ENCODE results near the gene SLC9A6.
A peak's percentile ranks its signal among the peaks of the same experiment; 100 is the strongest.

SLC9A6 gene

DNA sequence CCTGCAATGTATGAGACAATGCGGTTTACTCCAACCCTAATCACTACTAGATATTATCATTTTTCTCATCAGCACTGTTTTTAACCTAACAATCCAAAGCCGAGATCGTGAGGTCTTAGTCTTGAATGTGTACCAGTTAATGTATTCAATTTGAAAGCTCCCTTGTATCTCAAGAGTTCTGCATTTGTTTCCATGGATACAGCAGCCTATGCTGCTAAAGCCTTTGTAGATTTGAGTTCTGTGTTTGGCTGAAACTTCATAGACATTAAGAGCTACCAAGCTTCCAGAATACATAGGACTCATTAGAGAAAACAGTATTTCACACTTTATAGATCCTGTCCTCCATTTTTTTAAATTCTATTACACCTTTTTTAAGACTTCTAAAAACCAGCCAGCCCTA, 39.9 kb downstream of the SLC9A6 start:
- no peak for DNase-seq (ENCODE audit: extremely low read depth, low read depth)
- H3K4me3 ChIP-seq (replicated peaks; ENCODE audit: low read depth, low read length) = no peak overlapping the region
- TF ChIP-seq, protein P1, sequence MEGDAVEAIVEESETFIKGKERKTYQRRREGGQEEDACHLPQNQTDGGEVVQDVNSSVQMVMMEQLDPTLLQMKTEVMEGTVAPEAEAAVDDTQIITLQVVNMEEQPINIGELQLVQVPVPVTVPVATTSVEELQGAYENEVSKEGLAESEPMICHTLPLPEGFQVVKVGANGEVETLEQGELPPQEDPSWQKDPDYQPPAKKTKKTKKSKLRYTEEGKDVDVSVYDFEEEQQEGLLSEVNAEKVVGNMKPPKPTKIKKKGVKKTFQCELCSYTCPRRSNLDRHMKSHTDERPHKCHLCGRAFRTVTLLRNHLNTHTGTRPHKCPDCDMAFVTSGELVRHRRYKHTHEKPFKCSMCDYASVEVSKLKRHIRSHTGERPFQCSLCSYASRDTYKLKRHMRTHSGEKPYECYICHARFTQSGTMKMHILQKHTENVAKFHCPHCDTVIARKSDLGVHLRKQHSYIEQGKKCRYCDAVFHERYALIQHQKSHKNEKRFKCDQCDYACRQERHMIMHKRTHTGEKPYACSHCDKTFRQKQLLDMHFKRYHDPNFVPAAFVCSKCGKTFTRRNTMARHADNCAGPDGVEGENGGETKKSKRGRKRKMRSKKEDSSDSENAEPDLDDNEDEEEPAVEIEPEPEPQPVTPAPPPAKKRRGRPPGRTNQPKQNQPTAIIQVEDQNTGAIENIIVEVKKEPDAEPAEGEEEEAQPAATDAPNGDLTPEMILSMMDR (IDR thresholded peaks at IDR 0.05; ENCODE audit: low read depth, low read length, missing control alignments) = no peak

DNA sequence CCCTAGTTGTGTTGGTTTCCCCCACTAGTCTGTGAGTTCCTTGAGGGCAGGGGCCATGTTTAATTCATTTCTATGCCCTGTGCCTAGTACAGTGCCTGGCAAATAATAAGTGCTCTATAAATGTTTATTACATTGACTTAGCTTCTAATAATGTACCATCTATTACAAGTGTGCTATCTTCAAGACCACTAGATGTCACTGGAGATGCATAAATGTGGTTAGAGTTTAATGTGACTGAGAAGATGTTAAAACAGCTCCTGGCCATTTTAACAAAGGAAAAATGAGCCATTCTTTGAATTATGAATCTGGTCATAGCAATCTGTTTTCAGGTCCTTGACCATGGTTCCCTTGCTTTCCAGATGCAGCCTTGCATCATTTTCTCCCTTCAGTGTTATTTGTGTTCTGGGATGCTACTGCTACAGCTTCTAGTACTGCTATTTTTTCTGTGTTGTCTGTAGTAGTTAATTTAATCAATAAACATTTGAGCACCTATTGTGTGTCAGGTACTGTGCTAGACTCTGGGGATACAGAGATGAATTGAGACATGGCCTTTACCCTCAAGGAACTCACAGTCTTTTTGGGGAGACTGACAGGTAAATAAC, 43.2 kb downstream of the SLC9A6 start:
- no peak overlapping the region for H3K4me3 ChIP-seq (replicated peaks; ENCODE audit: low read depth, low read length)
- DNase-seq (ENCODE audit: extremely low read depth, low read depth) = no peak
- TF ChIP-seq, protein P1 (IDR thresholded peaks at IDR 0.05; ENCODE audit: low read depth, low read length, missing control alignments) = peak; percentile 32

DNA sequence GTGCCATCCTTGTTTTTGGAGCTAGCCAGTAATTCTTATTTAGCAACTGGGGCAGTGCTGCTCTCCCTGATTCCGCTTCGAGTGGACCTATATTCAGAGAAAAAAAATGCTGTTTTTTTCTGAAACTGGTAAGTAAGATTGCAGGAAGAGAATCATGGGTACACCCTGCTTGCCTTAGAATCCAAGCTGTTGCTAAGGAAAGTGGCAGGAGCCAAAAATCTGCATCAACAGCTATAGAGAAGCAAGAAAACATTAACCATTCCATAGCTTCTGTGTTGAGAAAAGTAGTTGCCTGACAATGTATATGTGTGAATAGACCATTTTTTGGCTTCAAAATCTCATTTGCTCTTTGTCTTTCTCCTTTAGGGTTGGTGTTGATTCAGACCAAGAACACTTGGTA, 44.5 kb downstream of the SLC9A6 start:
- DNase-seq (ENCODE audit: extremely low read depth, low read depth) = no peak
- no peak overlapping the region for H3K4me3 ChIP-seq (replicated peaks; ENCODE audit: low read depth, low read length)
- TF ChIP-seq, protein P1 (IDR thresholded peaks at IDR 0.05; ENCODE audit: low read depth, low read length, missing control alignments) = no peak

DNA sequence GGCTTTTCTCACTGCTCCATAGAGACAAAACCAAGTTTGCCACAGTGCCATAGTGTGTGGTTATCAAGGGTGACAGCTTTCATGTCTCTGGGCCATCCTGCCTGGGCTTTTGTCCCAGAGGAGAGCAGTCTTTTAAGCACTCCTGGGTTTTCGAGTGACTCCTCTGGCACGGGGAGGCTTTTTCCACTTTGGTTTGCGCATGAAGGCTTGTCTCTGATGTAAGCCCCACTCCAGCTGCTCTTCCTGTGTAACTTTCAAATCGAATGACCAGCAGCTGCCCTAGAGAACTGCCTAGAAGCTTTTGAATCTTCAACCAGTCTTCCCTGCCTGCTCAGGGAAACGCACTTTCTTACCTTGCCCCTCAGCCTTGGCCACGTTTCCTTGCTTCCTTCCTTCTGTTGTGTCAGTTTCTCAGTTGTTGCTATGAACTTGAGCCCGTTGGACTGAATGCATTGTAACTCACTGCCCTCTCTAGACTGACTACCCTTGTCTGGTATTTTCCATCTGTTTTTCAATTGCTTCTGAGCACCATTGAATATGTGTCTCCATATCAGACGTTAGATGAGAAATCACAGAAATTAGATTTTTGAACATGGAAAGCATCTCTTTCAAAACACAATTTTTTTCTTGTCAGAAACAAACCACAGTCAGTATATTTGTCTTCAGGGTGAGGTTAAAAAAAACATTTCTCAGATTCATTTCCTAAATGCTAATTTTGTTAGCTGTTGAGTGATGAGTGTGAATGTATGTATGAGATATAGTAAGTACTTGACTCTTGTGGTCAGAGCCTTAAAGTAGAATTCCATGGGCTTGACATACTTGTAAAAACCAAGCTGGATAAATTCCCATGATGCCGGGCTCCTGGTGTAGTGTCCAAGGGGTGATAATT, 45.3 kb downstream of the SLC9A6 start:
- no peak for DNase-seq (ENCODE audit: extremely low read depth, low read depth)
- TF ChIP-seq, protein P1 (IDR thresholded peaks at IDR 0.05; ENCODE audit: low read depth, low read length, missing control alignments) = no peak
- no peak overlapping the region for H3K4me3 ChIP-seq (replicated peaks; ENCODE audit: low read depth, low read length)

DNA sequence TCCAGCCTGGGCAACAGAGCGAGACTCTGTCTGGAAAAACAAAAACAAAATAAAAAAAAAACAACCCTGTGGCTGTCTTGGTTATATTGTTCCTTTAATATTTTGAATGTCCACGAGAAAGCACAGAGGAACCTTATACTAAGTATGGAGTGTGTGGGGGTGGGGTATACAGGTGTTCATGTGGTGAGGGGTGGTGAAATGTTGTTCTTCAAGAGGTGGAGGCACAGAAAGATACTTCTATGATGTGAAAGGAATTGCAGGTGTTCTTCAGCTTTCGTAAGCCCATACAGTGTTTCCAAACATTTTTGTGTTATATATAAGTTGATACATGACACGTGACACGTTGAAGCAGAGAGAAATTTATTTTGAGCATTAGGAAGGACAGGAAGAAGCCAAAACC, 46.4 kb downstream of the SLC9A6 start:
- TF ChIP-seq, protein P1 (IDR thresholded peaks at IDR 0.05; ENCODE audit: low read depth, low read length, missing control alignments) = no peak

DNA sequence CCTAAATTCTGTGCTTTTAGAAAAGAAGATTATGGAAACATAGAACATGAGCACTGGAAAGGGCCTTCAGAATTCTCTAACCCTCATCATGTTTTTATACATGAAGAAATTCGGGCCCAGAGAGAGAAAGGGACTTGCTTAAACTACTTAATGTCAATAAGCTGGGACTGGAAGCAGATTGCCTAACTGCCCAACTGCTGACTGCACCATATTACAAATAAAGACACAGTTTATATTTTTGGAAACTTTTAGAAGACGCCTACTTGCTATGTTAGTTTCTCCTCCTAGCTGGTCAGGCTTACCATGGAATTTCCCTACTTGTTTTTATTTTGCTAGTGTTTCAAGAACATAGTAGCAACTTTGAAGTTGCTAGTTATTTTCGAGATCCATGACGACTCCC, 47.1 kb downstream of the SLC9A6 start:
- DNase-seq (ENCODE audit: extremely low read depth, low read depth) = no peak
- no peak overlapping the region for H3K4me3 ChIP-seq (replicated peaks; ENCODE audit: low read depth, low read length)
- TF ChIP-seq, protein P1 (IDR thresholded peaks at IDR 0.05; ENCODE audit: low read depth, low read length, missing control alignments) = no peak

More for the DNA sequence above, 46.4 kb downstream of the SLC9A6 start:
- H3K4me3 ChIP-seq (replicated peaks; ENCODE audit: low read depth, low read length) = no peak overlapping the region
- DNase-seq (ENCODE audit: extremely low read depth, low read depth) = no peak

Data from HFF-Myc (cell line).